Parathyroid adenoma (tissue), 2 donors: ENCODE measurements around the gene NFKBIL1.

ENCODE experiments used
- H2AFZ ChIP-seq: fragments of 300-600 bp; sonication (generic); one replicate; pipeline ENCODE4 v1.7.0; 2017; ENCODE audit warnings: antibody characterized with exemption, mild to moderate bottlenecking
- H3K27ac ChIP-seq: fragments of 300-600 bp; sonication (generic); one replicate; pipeline ENCODE4 v1.7.0; 2017
- H3K27me3 ChIP-seq: fragments of 300-600 bp; sonication (generic); one replicate; pipeline ENCODE4 v1.7.0; 2017; ENCODE audit warnings: low read length; ENCODE audit not compliant: control insufficient read depth, insufficient read depth
- H3K36me3 ChIP-seq: fragments of 300-600 bp; sonication (generic); one replicate; pipeline ENCODE4 v1.7.0; 2017; ENCODE audit warnings: low read length; ENCODE audit not compliant: control insufficient read depth, insufficient read depth
- H3K4me1 ChIP-seq: fragments of 300-600 bp; sonication (generic); one replicate; pipeline ENCODE4 v1.7.0; 2017; ENCODE audit warnings: control low read depth
- H3K4me2 ChIP-seq: fragments of 300-600 bp; sonication (generic); one replicate; pipeline ENCODE4 v1.7.0; 2017; ENCODE audit warnings: low read length
- H3K4me3 ChIP-seq: fragments of 300-600 bp; sonication (generic); one replicate; pipeline ENCODE4 v1.7.0; 2017; ENCODE audit warnings: low read depth, low read length
- H3K79me2 ChIP-seq: fragments of 300-600 bp; sonication (generic); one replicate; pipeline ENCODE4 v1.7.0; 2017; ENCODE audit warnings: control low read depth
- H3K9ac ChIP-seq: fragments of 300-600 bp; sonication (generic); one replicate; pipeline ENCODE4 v1.7.0; 2017; ENCODE audit warnings: mild to moderate bottlenecking
- H3K9me3 ChIP-seq: fragments of 300-600 bp; sonication (generic); one replicate; pipeline ENCODE4 v1.7.0; 2017; ENCODE audit warnings: low read length; ENCODE audit not compliant: control insufficient read depth
- CTCF ChIP-seq: fragments of 300-600 bp; sonication (generic); IDR thresholded peaks from one replicate; pipeline ENCODE4 v1.7.0; 2017; ENCODE audit warnings: antibody characterized with exemption, mild to moderate bottlenecking
- donor health status: primary hyperparathyroidism.

Gene NFKBIL1

GRCh38 chr6:31597006-31597405 is 49.6 kb downstream of the NFKBIL1 start:
- H3K79me2 ChIP-seq: no peaks in the 10 kb centered on the region
- no peaks in the 10 kb centered on the region for H3K27me3 ChIP-seq
- H3K9ac ChIP-seq: no peak overlapping the region
- H3K4me2 ChIP-seq: no peak overlapping the region
- H3K4me3 ChIP-seq: no peak overlapping the region
- no peak overlapping the region for H2AFZ ChIP-seq
- no peak overlapping the region for H3K27ac ChIP-seq
- H3K9me3 ChIP-seq: no peaks in the 10 kb centered on the region
- TF ChIP-seq CTCF: peak; percentile 20
- no peaks in the 10 kb centered on the region for H3K36me3 ChIP-seq
- no peaks in the 10 kb centered on the region for H3K4me1 ChIP-seq

DNA sequence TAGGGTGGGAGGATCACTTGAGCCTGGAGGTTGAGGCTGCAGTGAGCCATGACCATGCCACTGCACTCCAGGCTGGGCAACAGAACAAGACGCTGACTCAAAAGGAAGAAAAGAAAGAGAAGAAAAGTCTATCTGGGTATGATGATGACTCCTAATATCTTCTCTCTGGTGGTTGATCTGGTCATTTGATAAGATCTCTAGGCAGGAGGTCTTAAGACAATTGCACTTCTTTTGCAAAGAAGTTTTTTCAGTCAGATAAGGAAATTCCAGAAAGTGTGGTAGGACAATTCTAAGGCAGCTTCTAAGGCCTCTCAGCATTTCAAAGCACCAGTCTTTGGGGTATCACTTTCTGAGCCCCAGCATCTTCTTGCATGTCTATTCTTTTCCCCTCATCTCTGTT is 59.9 kb downstream of the NFKBIL1 start:
- Histone ChIP-seq H2AFZ (no peak overlapping the region), H3K9ac (no peak overlapping the region), H3K9me3 (no peaks in the 10 kb centered on the region), H3K4me3 (no peak overlapping the region), H3K27ac (no peak overlapping the region), H3K79me2 (no peaks in the 10 kb centered on the region), H3K36me3 (no peaks in the 10 kb centered on the region), H3K27me3 (no peaks in the 10 kb centered on the region), H3K4me1 (peaks cover 8% of the 10 kb centered on the region), H3K4me2 (no peak overlapping the region)
- TF ChIP-seq CTCF: no peak
